C4-2B (cell line): ENCODE measurements around the gene SLC6A19.

Experiments
- H3K27ac ChIP-seq: fragments of 450-650 bp; 2 replicates; pipeline ENCODE4 v1.5.1; 2017
- CTCF ChIP-seq: fragments of 450-650 bp; conservative IDR thresholded peaks from 2 replicates; pipeline ENCODE4 v1.5.1; 2017; ENCODE audit warnings: mild to moderate bottlenecking
- ZFX ChIP-seq: fragments of 450-650 bp; IDR thresholded peaks from 2 replicates; pipeline ENCODE4 v1.6.1; 2017

The SLC6A19 gene

GRCh38 chr5:1253456-1254105 lies 52.2 kb downstream of the SLC6A19 start:
- H3K27ac ChIP-seq, result no peak overlapping the region
- TF ChIP-seq CTCF (no peak), ZFX (no peak)

DNA sequence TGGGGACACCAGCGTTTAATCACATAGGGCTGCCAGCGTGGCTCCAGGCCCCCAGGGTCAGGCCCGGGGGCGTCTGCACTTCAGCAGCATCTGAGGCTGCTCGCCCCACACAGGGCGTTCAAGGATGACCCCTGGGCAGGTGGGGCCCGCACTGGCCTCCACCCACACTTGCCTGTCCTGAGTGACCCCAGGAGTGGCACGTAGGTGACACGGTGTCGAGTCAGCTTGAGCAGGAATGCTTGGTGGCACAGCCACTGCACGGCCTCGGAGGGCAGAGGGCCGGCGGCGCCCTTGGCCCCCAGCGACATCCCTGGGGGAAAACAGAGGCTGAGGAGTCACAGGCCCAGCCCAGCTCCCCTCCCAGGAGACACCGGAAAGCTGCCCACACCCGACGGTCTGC lies 52.8 kb downstream of the SLC6A19 start:
- TF ChIP-seq ZFX (no peak), CTCF (no peak)
- H3K27ac ChIP-seq, result no peak overlapping the region

DNA sequence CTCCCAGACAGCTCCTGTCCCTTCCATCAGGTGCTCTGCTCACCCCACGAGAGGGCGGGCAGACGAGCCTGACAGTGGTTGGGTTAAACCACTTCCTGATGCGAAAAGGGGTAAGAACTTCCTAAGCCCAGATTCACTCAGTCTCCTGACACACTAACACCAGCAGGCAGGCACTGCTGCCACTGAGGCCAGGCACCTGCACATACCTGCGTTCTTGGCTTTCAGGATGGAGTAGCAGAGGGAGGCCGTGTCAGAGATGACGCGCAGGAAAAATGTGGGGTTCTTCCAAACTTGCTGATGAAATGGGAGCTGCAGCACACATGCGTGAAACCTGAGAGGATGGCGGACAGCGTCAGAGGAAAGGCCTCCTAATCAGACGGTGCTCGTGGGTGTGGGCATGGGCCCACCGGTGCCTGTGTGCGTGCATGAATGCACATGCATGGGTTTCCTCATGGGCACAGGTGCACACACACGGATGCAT lies 53.7 kb downstream of the SLC6A19 start:
- H3K27ac ChIP-seq, result no peak overlapping the region

DNA sequence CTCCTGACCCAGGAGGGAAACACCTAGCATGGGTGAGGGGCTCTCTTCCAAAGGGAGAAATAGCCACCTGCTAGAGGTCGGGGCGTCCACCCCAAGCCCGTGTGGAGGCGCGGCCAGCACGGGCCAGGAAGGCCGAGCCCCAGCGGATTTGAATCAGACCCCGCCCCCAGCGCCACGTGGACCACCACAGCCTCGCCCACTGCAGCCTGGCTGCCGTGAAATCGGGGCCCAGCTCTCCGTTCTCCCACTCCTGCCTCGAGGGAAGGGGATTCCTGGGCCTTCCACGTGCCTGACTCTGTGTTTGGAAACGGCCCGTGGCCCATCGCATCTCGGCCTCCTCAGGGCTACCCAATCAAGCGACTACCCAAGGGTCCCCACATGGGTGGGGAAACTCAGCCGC lies 55.4 kb downstream of the SLC6A19 start:
- TF ChIP-seq CTCF, result no peak
- TF ChIP-seq ZFX, result no peak

More for the DNA sequence above, 53.7 kb downstream of the SLC6A19 start:
- TF ChIP-seq CTCF (no peak), ZFX (no peak)

GRCh38 chr5:1257363-1257762 lies 56.0 kb downstream of the SLC6A19 start:
- H3K27ac ChIP-seq, result no peak overlapping the region
- TF ChIP-seq ZFX, result no peak
- TF ChIP-seq CTCF, result no peak

More for the DNA sequence above, 55.4 kb downstream of the SLC6A19 start:
- H3K27ac ChIP-seq, result no peak overlapping the region

DNA sequence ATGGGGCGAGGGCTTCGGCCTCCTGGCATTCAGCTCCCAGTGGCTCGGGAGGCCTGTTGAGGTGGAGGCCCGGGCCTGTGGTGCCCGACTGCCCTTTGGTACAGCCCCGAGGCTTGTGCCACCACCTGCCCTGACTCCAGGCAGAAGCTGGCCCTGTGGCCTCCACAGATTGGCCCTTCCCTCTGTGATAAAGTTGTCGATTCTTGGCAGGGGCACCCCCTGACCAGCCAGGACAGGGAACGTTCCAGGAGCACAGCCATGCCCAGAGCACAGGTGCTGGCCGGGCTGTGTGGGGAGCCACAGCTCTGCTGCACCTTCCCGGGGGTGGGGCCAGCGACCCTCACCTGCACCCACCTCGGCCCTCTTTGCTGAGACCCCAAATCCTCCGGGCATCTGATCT lies 56.4 kb downstream of the SLC6A19 start:
- TF ChIP-seq ZFX, result no peak
- no peak for TF ChIP-seq CTCF
- H3K27ac ChIP-seq, result no peak overlapping the region

GRCh38 chr5:1259806-1260480 lies 58.5 kb downstream of the SLC6A19 start:
- H3K27ac ChIP-seq, result no peak overlapping the region
- TF ChIP-seq CTCF, result no peak
- no peak for TF ChIP-seq ZFX
